Spinal cord (tissue), 10 donors: ENCODE data around the gene SLC22A2. TPM values are rescaled to one million over a fixed set of nuclear protein-coding genes. Genes with fewer than 3 reads are reported as not detected.

ENCODE experiments used
- DNase-seq, 6 donors: peaks; one replicate each; pipeline versions ENCODE4 v3.0.0 to v3.0.0-alpha.2; 2013 to 2015; ENCODE audit warnings: low spot score in 6 of 6, low read depth in 4 of 6
- H3K27ac ChIP-seq: one replicate; pipeline ENCODE4 v1.5.1; 2013; ENCODE audit warnings: low read depth, low read length, control low read depth
- H3K27me3 ChIP-seq: one replicate; pipeline ENCODE4 v1.6.1; 2013; ENCODE audit warnings: low read length; ENCODE audit not compliant: control insufficient read depth, insufficient read depth
- H3K36me3 ChIP-seq: one replicate; pipeline ENCODE4 v1.6.1; 2013; ENCODE audit warnings: low read length; ENCODE audit not compliant: control insufficient read depth, insufficient read depth
- H3K4me1 ChIP-seq: one replicate; pipeline ENCODE4 v1.6.1; 2013; ENCODE audit warnings: low read length; ENCODE audit not compliant: control insufficient read depth, insufficient read depth
- H3K4me3 ChIP-seq: one replicate; pipeline ENCODE4 v1.5.1; 2013; ENCODE audit warnings: low read depth, low read length, control low read depth
- H3K9me3 ChIP-seq: one replicate; pipeline ENCODE4 v1.6.1; 2013; ENCODE audit warnings: low read length; ENCODE audit not compliant: control insufficient read depth, insufficient read depth
- WGBS: methylation state at CpG from one replicate; pipeline ENCODE4 v1.1.5; 2013; ENCODE audit warnings: missing lambda C conversion rate; ENCODE audit not compliant: insufficient coverage; 5-methylcytosine and 5-hydroxymethylcytosine counted together
- polyA plus RNA-seq, 2 donors: library from polyadenylated mRNA; unstranded; fragments of 120-200 nt; gene quantifications; one replicate each; pipeline ENCODE4 v1.2.1, GENCODE V29; 2013; ENCODE audit not compliant: insufficient read length in 2 of 2
- total RNA-seq, 2 donors: library from RNA; depleted of rRNA in 1 of 2; stranded (reverse); fragments of 120-200 nt in 1 of 2; fragments of >200 nt in 1 of 2; gene quantifications; one replicate each; pipeline versions ENCODE4 v1.2.3 to v1.2.4, GENCODE V29; 2013 to 2014
- donor health status: healthy.

The SLC22A2 gene
- total and polyA plus RNA-seq, 4 donors = 1.2 to 39.2 (median 6.4) TPM

DNA sequence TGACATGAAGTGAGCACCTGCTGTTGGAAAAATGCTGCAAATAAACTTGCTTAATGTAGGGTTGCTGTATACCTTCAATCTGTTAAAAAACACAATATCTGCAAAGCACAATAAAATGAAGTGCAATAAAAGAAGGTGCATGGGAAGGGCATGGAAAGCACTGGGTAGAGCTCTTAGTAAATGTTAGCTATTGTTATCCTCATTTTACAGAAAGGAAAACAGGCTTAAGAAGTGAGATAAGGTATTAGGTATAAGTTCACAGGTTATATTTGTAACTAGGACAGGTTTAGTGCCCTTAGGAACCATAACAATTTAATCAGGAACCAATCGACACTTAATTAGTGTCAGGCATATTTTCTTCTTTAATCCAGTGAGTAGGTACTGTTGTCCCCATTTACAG is 36.7 kb downstream of the SLC22A2 start:
- Histone ChIP-seq H3K4me1 (no peaks in the 10 kb centered on the region), H3K4me3 (no peak overlapping the region), H3K9me3 (no peaks in the 10 kb centered on the region), H3K27ac (no peak overlapping the region), H3K36me3 (no peaks in the 10 kb centered on the region), H3K27me3 (no peaks in the 10 kb centered on the region)
- no peak for DNase-seq
- 100% methylated on average over 1 of the region's 1 CpG for WGBS

GRCh38 chr6:160221423-160221822 is 37.2 kb downstream of the SLC22A2 start:
- DNase-seq = peak in 1 of 6 donors; percentile 9
- Histone ChIP-seq H3K27ac (no peak overlapping the region), H3K27me3 (no peaks in the 10 kb centered on the region), H3K36me3 (no peaks in the 10 kb centered on the region), H3K4me1 (no peaks in the 10 kb centered on the region), H3K4me3 (no peak overlapping the region), H3K9me3 (no peaks in the 10 kb centered on the region)
- 0% methylated on average over 1 of the region's 3 CpGs for WGBS

DNA sequence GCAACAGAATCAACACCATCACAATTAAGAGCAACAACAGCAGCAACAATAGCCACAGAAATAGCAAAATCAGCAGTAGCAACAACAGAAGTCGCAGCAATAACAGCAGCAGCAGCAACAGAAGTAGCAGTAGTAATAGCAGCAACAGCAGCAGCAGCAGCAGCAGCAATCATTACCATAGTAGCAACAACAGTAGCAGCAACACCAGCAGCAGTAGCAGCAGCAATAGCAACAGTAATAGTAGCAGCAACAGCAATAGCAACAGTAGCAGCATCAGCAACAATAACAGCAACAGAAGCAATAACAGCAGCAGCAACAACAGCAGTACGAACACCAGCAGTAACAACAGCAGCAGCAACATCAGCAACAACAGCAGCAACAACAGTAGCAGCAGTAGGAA is 39.8 kb downstream of the SLC22A2 start:
- H3K9me3 ChIP-seq = no peaks in the 10 kb centered on the region
- no peaks in the 10 kb centered on the region for H3K36me3 ChIP-seq
- H3K4me1 ChIP-seq = no peaks in the 10 kb centered on the region
- H3K27ac ChIP-seq = no peak overlapping the region
- peak in 1 of 6 donors; percentile 13 for DNase-seq
- no peak overlapping the region for H3K4me3 ChIP-seq
- H3K27me3 ChIP-seq = no peaks in the 10 kb centered on the region
- 75% methylated on average over 1 of the region's 2 CpGs for WGBS

GRCh38 chr6:160217863-160218262 is 40.8 kb downstream of the SLC22A2 start:
- no peaks in the 10 kb centered on the region for H3K9me3 ChIP-seq
- no peak overlapping the region for H3K4me3 ChIP-seq
- no peak overlapping the region for H3K27ac ChIP-seq
- no peaks in the 10 kb centered on the region for H3K36me3 ChIP-seq
- no peaks in the 10 kb centered on the region for H3K27me3 ChIP-seq
- peak in 2 of 6 donors; percentile 9 to 27 for DNase-seq
- WGBS = 80% methylated on average over 2 of the region's 4 CpGs
- no peaks in the 10 kb centered on the region for H3K4me1 ChIP-seq

DNA sequence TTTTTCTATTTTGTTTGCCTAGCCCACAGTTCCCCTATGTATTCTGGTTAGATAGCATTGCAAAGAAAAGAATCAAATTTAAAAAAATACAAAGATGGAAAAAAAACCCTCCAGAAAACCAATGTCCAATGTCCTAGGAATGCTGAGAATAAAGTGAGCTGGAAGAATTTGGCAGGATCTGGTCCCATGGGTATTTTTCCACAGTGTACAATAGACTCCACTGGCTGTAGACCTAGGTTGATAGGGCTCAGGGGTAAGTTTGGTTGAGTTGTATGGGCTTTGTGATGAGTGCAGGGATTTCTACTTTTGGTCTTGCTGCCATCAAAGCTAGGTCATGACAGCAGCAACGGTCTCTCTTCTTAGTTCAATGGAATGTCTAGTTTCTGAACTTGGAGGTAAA is 41.5 kb downstream of the SLC22A2 start:
- DNase-seq = peak in 1 of 6 donors; percentile 8
- no CpG with 5 or more reads among the region's 1 CpG for WGBS
- H3K36me3 ChIP-seq = no peaks in the 10 kb centered on the region

GRCh38 chr6:160215232-160215631 is 43.4 kb downstream of the SLC22A2 start:
- WGBS = no CpG with 5 or more reads among the region's 3 CpGs
- Histone ChIP-seq H3K4me3 (no peak overlapping the region), H3K36me3 (no peaks in the 10 kb centered on the region), H3K27me3 (no peaks in the 10 kb centered on the region), H3K9me3 (no peaks in the 10 kb centered on the region), H3K4me1 (no peaks in the 10 kb centered on the region), H3K27ac (no peak overlapping the region)
- DNase-seq = no peak

More for the DNA sequence above, 41.5 kb downstream of the SLC22A2 start:
- H3K27ac ChIP-seq = no peak overlapping the region
- H3K9me3 ChIP-seq = no peaks in the 10 kb centered on the region
- H3K27me3 ChIP-seq = no peaks in the 10 kb centered on the region
- H3K4me3 ChIP-seq = no peak overlapping the region
- no peaks in the 10 kb centered on the region for H3K4me1 ChIP-seq

GRCh38 chr6:160207618-160208017 is 51.0 kb downstream of the SLC22A2 start:
- DNase-seq = no peak
- Histone ChIP-seq H3K4me1 (no peaks in the 10 kb centered on the region), H3K36me3 (no peaks in the 10 kb centered on the region), H3K27ac (no peak overlapping the region), H3K4me3 (no peak overlapping the region), H3K9me3 (peaks cover 1% of the 10 kb centered on the region), H3K27me3 (no peaks in the 10 kb centered on the region)
- 89% methylated on average over 2 of the region's 3 CpGs for WGBS

DNA sequence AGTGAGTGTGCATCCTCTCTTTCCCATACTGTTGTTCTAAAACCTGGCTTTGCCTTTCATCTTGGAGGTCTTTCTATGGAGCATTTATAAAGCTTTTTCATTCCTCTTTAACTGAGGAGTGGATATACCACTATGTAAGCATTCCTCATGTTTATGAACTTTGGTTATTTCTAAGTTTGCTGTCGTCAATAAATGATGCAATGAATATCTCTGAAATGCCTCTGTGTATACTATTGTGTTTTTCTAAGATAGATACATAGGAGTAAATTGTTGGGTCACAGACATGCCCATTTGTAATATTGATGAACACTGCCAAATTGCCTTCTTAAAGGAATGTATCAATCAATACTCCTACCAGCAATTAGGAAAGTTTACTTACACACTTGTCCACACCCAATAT is 53.9 kb downstream of the SLC22A2 start:
- H3K4me1 ChIP-seq = no peaks in the 10 kb centered on the region
- no peak overlapping the region for H3K27ac ChIP-seq
- H3K27me3 ChIP-seq = no peaks in the 10 kb centered on the region
- WGBS = no CpG with 5 or more reads among the region's 1 CpG
- H3K9me3 ChIP-seq = peaks cover 1% of the 10 kb centered on the region
- DNase-seq = no peak
- no peak overlapping the region for H3K4me3 ChIP-seq
- no peaks in the 10 kb centered on the region for H3K36me3 ChIP-seq

- H3K4me1 ChIP-seq = no peaks in the 10 kb centered on the region
- H3K27ac ChIP-seq = no peak overlapping the region
- H3K4me3 ChIP-seq = no peak overlapping the region
- no peaks in the 10 kb centered on the region for H3K36me3 ChIP-seq
- peaks cover 1% of the 10 kb centered on the region for H3K9me3 ChIP-seq
- no peaks in the 10 kb centered on the region for H3K27me3 ChIP-seq
- whole genome bisulfite sequencing = no CpG with 5 or more reads among the region's 2 CpGs
- DNase-seq = no peak
These were observed 54.7 kb downstream of the SLC22A2 start for GRCh38 chr6:160203953-160204352.

GRCh38 chr6:160203522-160203921 is 55.1 kb downstream of the SLC22A2 start:
- no peak for DNase-seq
- Histone ChIP-seq H3K27me3 (no peaks in the 10 kb centered on the region), H3K27ac (no peak overlapping the region), H3K36me3 (no peaks in the 10 kb centered on the region), H3K9me3 (peaks cover 1% of the 10 kb centered on the region), H3K4me3 (no peak overlapping the region), H3K4me1 (no peaks in the 10 kb centered on the region)
